ENCODE measurements around the gene LRRTM4. TPM values are rescaled to one million over a fixed set of nuclear protein-coding genes. Genes with fewer than 3 reads are reported as not detected.

Gene LRRTM4
- polyA plus RNA-seq, 3 donors = 1.2 to 1.8 (median 1.8) TPM

- DNase-seq (ENCODE audit: low read depth in 3 of 3, low spot score in 2 of 3) = no peak
Observed at GRCh38 chr2:77328134-77328931, 193.8 kb downstream of the LRRTM4 start.

DNA sequence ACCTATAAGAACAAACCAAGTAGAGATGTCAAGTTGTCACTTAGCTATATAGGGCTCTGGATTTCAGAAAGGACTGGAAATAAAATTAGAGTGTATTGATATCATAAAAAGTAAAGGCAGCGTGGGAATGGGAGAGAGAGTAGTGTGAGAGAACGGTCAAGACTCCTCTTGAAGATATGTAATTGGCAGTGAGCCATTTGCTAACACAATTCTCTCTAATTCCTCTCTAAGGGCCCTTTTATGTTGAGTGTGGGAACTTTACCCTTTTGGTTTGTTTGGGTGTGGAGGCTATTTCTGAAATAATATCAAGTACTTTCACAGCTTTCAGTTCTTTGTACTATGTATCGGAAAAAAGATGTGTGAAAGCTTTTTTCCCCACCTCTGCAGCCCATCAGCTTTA, 196.8 kb downstream of the LRRTM4 start:
- DNase-seq (ENCODE audit: low read depth in 3 of 3, low spot score in 2 of 3) = no peak

DNA sequence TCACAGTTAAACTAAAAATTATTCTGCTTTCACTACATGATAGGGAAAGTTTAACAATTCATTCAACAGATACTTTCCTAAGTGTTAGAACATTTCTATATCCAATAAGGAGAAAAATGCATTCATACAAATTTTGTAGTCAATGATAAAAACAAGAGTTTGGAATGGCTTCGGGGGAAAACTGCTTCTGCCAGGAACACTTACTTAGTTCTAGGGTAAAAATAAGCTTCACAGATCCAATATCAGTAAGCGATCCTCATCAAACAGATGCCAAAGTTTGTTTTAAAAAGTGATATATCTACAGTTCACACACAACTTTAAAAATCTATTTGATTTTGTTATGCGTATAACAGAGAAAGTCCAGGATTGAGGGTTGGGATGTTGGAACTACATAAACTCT, 199.7 kb downstream of the LRRTM4 start:
- no peak for DNase-seq (ENCODE audit: low read depth in 3 of 3, low spot score in 2 of 3)

- no peak for DNase-seq (ENCODE audit: low read depth in 3 of 3, low spot score in 2 of 3)
Observed at GRCh38 chr2:77314721-77315120, 207.5 kb downstream of the LRRTM4 start.

DNA sequence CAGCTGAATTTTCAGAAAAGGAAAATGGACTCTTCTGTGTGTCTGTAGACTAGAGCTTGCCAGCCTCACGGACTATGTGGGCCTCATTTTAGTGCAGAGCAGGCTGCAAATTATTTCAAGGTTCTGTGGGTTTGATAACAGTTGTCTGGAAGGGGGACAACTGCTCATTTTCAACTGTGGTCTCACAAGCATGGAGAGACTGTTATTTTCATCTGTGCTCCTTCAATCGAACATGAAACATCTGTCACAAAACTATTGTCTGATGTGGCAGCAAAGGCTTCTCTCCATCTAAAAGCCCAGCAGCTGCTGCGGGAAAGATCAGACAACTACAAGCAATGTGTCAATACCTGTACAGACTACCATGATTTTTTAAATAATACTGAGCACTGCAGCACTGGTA, 211.8 kb downstream of the LRRTM4 start:
- DNase-seq (ENCODE audit: low read depth in 3 of 3, low spot score in 2 of 3) = no peak

DNA sequence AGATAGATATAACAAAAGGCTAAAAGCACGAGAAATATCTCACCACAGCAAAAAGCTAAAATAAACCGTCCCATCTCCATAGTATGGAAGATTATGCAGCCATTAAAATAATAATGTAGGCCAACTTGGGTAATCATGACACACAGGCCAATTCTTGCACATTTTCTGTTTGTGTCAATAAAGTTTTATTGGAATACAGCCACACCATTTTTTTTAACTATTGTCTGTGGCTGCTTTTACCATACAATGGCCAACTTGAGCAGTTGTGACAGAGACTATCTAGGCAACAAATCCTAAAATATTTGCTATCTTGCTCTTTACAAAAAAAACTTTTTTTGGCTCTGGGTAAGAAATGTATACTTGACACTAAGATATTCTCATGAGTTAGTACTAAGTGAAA, 212.5 kb downstream of the LRRTM4 start:
- no peak for DNase-seq (ENCODE audit: low read depth in 3 of 3, low spot score in 2 of 3)

DNA sequence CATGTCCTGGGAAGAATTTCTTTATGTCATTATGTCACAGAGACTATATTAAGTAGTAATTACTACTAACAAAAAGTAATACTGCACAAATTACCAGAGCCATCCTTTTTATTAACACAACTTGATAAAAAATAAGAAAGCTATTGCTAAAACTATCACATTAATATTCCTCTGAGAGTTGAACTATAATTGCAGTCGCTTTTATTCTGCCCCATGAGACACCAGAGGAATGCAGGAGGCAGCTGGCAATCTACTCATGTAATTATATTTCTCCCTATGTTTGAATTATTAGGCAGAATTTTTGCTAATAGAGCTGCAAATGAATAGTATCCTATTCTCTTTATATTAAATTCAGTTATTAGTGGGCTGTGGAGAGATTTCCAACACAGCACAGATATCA, 220.7 kb downstream of the LRRTM4 start:
- DNase-seq (ENCODE audit: low read depth in 3 of 3, low spot score in 2 of 3) = no peak

GRCh38 chr2:77296791-77297190, 225.4 kb downstream of the LRRTM4 start:
- no peak for DNase-seq (ENCODE audit: low read depth in 3 of 3, low spot score in 2 of 3)

DNA sequence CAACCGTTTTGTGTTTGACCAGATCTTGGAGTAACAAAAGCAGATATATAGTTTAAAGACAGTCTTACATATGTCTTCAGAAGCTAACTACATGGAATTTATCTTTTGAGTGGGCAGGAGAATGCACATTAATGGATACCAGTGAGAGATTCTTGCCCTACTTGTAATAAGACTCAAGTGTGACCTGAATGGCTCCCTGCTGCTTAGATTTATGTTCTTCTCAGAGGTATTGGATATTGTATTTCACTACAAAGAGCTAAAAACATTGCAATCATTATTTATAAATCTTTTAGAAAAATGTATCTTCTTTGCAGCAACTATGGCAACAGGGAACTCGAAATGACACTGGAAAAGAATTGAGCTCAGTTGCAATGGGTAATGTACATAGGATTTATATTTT, 227.7 kb downstream of the LRRTM4 start:
- no peak for DNase-seq (ENCODE audit: low read depth in 3 of 3, low spot score in 2 of 3)

- DNase-seq (ENCODE audit: low read depth in 3 of 3, low spot score in 2 of 3) = no peak
Observed at GRCh38 chr2:77284353-77284752, 237.8 kb downstream of the LRRTM4 start.

DNA sequence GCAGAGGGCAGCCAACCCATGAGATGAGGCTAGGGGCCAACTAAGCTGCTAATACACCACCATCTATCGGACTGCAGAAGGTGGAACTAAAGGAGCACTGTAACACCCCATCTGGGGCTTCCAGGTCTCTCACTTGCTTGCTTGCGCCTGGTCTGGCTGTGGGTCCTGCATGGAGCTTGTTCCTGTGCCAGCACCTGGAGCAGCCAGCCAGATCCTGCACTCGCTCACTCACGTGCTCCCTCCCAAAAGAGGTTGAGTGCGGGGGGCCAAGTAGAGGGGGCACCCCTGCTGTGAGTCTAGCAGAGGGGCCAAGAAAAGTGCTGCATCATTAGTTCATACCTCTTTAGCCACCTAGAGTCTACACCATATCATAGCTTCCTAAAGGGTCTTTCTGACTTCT, 250.9 kb downstream of the LRRTM4 start:
- DNase-seq (ENCODE audit: low read depth in 3 of 3, low spot score in 2 of 3) = no peak

- no peak for DNase-seq (ENCODE audit: low read depth in 3 of 3, low spot score in 2 of 3)
Observed at GRCh38 chr2:77270433-77270832, 251.7 kb downstream of the LRRTM4 start.

- no peak for DNase-seq (ENCODE audit: low read depth in 3 of 3, low spot score in 2 of 3)
Observed at GRCh38 chr2:77268626-77269025, 253.6 kb downstream of the LRRTM4 start.

- DNase-seq (ENCODE audit: low read depth in 3 of 3, low spot score in 2 of 3) = no peak
Observed at GRCh38 chr2:77232909-77233425, 289.2 kb downstream of the LRRTM4 start.

DNA sequence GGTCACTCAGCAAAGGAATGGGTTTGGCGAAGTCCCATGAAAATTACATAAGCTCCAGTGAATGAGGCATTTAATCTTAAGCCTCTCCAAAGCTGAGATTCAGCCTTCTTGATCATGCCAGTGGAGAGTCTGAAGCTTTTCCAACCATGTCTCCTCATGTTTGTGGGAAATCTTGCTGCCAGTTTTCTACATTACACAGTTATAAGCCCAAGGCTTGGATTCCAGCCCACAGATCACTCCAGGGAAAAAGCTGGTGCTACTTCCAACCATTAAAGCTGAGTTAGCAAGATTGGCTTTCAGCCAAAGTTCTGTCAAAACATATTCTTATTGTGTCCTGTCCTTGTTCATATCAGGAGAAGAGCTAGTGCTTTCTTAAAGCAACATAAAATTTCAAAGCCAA, 293.8 kb downstream of the LRRTM4 start:
- no peak for DNase-seq (ENCODE audit: low read depth in 3 of 3, low spot score in 2 of 3)

GRCh38 chr2:77210725-77211124, 311.5 kb downstream of the LRRTM4 start:
- no peak for DNase-seq (ENCODE audit: low read depth in 3 of 3, low spot score in 2 of 3)

- no peak for DNase-seq (ENCODE audit: low read depth in 3 of 3, low spot score in 2 of 3)
Observed at GRCh38 chr2:77207331-77207730, 314.8 kb downstream of the LRRTM4 start.

GRCh38 chr2:77201755-77202154, 320.4 kb downstream of the LRRTM4 start:
- no peak for DNase-seq (ENCODE audit: low read depth in 3 of 3, low spot score in 2 of 3)

- no peak for DNase-seq (ENCODE audit: low read depth in 3 of 3, low spot score in 2 of 3)
Observed at GRCh38 chr2:77199411-77199810, 322.8 kb downstream of the LRRTM4 start.

- DNase-seq (ENCODE audit: low read depth in 3 of 3, low spot score in 2 of 3) = no peak
Observed at GRCh38 chr2:77193858-77194448, 328.2 kb downstream of the LRRTM4 start.

DNA sequence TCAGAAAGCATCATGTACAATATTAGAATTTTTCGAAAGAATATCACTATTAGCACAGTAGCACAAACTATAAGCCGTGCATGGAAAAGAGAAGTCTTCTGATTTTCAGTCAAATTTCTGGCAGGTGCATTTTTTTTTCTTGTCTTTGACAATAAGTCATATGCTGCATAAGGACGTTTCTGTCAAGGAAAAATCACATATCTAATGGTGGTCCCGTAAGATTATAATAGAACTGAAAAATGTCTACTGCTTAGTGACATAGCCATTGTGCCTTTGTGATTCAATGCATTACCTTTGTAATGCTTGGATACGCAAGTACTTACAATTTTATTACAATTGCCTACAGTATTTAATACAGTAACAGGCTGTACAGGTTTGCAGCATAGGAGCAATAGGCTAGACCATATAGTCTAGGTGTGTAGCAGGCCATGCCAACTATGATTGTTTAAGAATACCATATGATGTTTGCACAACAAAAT, 329.3 kb downstream of the LRRTM4 start:
- no peak for DNase-seq (ENCODE audit: low read depth in 3 of 3, low spot score in 2 of 3)

GRCh38 chr2:77191665-77192064, 330.5 kb downstream of the LRRTM4 start:
- DNase-seq (ENCODE audit: low read depth in 3 of 3, low spot score in 2 of 3) = no peak

All from right renal cortex interstitium (tissue), 3 donors.